Ishikawa (cell line): ENCODE results near the gene RIBC2.

Experiments
- CEBPB ChIP-seq: IDR thresholded peaks from 2 replicates; pipeline ENCODE4 v1.6.1; 2012
- CREB1 ChIP-seq: IDR thresholded peaks from 2 replicates; pipeline ENCODE4 v1.6.1; 2012; ENCODE audit warnings: low read depth
- EGR1 ChIP-seq: IDR thresholded peaks from 2 replicates; pipeline ENCODE4 v1.6.1; 2012
- EP300 ChIP-seq: IDR thresholded peaks from 2 replicates; pipeline ENCODE4 v1.6.1; 2012; ENCODE audit warnings: borderline replicate concordance
- FOXM1 ChIP-seq: IDR thresholded peaks from 2 replicates; pipeline ENCODE4 v1.6.1; 2012; ENCODE audit warnings: low read depth, borderline replicate concordance
- NFIC ChIP-seq: IDR thresholded peaks from 2 replicates; pipeline ENCODE4 v1.6.1; 2012
- RAD21 ChIP-seq: IDR thresholded peaks from 2 replicates; pipeline ENCODE4 v1.6.1; 2012; ENCODE audit warnings: low read depth
- TAF1 ChIP-seq: IDR thresholded peaks from 2 replicates; pipeline ENCODE4 v1.6.1; 2012; ENCODE audit warnings: low read depth, mild to moderate bottlenecking
- TCF12 ChIP-seq: IDR thresholded peaks from 2 replicates; pipeline ENCODE4 v1.6.1; 2012; ENCODE audit warnings: low read depth
- TEAD4 ChIP-seq: IDR thresholded peaks from 2 replicates; pipeline ENCODE4 v1.6.1; 2012
- YY1 ChIP-seq: IDR thresholded peaks from 2 replicates; pipeline ENCODE4 v1.6.1; 2012; ENCODE audit warnings: low read depth
- ZBTB7A ChIP-seq: IDR thresholded peaks from 2 replicates; pipeline ENCODE4 v1.6.1; 2012; ENCODE audit warnings: low read depth
- TF ChIP-seq, protein P1 (sequence below): IDR thresholded peaks from 2 replicates; pipeline ENCODE4 v1.6.1; 2012
- TF ChIP-seq, protein P2 (sequence below): IDR thresholded peaks from 2 replicates; pipeline ENCODE4 v1.6.1; 2012; ENCODE audit warnings: low read depth, mild to moderate bottlenecking
- TF ChIP-seq, protein P3 (sequence below): IDR thresholded peaks from 2 replicates; pipeline ENCODE4 v1.6.1; 2012

Gene RIBC2

DNA sequence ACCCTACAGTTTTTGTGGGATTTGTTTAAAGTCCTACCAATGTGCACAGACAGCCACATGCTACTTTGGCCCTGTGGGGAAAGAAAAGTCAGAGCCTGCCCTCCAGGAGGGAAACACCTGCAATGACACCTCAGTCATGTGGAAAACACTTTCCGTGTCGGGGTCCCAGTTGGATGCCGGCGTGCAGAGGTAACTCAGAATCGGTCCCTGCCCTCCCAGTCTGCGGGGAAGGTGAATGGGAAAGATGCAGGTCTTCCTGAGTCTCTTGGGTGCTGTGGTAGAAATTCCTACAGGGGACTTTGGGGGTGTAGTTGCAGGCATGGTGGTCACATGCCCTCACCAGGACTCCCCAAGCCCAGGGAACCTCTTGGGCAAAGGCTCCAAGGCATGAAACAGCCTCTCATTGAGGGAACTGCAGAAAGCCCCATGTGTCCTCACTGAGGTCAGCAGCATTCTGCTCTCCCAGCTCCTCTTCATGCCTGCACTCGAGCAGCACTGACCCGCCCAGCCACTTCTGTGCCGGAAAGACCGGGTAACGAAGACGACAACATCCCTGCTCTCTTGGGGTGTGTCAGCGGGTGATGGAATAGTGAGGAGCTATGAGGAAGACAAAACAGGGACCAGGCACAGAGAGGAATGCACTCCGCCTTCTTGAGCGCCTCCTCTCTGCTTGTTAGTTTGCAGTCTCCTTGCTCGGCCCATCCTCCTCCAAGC, 4.7 kb downstream of the RIBC2 start:
- TF ChIP-seq CEBPB (no peak), CREB1 (no peak), RAD21 (no peak)

DNA sequence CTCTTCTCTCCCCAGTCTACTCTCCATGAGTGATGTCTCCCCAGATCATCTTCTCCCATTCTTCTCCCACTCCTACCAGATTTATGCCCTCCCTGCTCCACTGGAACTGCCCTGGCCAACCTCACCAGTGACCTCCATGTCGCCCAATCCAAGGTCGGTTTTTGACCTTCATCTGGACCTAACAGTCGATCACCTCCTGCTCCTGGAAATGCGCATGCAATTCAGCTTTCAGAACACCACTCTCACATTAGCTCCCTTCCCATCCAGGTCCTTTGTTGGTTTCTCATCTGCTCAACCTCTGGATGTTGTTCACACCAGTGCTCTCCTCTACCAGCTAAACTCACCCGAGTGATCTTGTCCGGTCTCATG, 5.3 kb downstream of the RIBC2 start:
- TF ChIP-seq FOXM1 = no peak
- no peak for TF ChIP-seq YY1
- TF ChIP-seq, protein P1, sequence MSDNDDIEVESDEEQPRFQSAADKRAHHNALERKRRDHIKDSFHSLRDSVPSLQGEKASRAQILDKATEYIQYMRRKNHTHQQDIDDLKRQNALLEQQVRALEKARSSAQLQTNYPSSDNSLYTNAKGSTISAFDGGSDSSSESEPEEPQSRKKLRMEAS = no peak
- no peak for TF ChIP-seq TEAD4
- no peak for TF ChIP-seq EP300
- no peak for TF ChIP-seq RAD21
- TF ChIP-seq, protein P2, sequence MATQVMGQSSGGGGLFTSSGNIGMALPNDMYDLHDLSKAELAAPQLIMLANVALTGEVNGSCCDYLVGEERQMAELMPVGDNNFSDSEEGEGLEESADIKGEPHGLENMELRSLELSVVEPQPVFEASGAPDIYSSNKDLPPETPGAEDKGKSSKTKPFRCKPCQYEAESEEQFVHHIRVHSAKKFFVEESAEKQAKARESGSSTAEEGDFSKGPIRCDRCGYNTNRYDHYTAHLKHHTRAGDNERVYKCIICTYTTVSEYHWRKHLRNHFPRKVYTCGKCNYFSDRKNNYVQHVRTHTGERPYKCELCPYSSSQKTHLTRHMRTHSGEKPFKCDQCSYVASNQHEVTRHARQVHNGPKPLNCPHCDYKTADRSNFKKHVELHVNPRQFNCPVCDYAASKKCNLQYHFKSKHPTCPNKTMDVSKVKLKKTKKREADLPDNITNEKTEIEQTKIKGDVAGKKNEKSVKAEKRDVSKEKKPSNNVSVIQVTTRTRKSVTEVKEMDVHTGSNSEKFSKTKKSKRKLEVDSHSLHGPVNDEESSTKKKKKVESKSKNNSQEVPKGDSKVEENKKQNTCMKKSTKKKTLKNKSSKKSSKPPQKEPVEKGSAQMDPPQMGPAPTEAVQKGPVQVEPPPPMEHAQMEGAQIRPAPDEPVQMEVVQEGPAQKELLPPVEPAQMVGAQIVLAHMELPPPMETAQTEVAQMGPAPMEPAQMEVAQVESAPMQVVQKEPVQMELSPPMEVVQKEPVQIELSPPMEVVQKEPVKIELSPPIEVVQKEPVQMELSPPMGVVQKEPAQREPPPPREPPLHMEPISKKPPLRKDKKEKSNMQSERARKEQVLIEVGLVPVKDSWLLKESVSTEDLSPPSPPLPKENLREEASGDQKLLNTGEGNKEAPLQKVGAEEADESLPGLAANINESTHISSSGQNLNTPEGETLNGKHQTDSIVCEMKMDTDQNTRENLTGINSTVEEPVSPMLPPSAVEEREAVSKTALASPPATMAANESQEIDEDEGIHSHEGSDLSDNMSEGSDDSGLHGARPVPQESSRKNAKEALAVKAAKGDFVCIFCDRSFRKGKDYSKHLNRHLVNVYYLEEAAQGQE = no peak
- no peak for TF ChIP-seq CEBPB
- TF ChIP-seq TCF12 = no peak
- TF ChIP-seq ZBTB7A = no peak
- TF ChIP-seq TAF1 = no peak
- TF ChIP-seq, protein P3, sequence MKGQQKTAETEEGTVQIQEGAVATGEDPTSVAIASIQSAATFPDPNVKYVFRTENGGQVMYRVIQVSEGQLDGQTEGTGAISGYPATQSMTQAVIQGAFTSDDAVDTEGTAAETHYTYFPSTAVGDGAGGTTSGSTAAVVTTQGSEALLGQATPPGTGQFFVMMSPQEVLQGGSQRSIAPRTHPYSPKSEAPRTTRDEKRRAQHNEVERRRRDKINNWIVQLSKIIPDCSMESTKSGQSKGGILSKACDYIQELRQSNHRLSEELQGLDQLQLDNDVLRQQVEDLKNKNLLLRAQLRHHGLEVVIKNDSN = no peak

DNA sequence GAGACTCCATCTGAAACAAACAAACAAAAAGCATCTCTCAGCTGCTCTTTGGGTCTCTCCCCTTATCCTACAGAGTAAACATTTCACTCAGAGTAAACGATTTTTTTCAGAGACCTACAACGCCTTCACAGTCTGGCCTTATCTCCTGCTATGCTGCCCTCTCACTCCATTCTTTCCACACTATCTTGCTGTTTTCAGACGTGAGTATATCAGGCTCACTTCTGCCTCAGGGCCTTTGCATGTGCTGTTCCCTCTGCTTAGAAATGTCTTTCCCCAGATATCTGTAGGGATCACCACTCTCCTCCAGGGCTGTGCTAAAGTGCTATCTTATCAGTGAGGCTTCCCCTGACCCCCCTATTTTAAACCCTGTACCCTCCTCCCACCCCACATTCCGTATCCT, 6.5 kb downstream of the RIBC2 start:
- TF ChIP-seq RAD21 (no peak), EP300 (no peak), YY1 (no peak), CREB1 (no peak), TAF1 (no peak), TCF12 (no peak), CEBPB (no peak), FOXM1 (no peak), TEAD4 (no peak), NFIC (no peak), EGR1 (no peak), ZBTB7A (no peak)
- TF ChIP-seq, protein P1 = no peak
- TF ChIP-seq, protein P2 = no peak
- TF ChIP-seq, protein P3 = no peak

DNA sequence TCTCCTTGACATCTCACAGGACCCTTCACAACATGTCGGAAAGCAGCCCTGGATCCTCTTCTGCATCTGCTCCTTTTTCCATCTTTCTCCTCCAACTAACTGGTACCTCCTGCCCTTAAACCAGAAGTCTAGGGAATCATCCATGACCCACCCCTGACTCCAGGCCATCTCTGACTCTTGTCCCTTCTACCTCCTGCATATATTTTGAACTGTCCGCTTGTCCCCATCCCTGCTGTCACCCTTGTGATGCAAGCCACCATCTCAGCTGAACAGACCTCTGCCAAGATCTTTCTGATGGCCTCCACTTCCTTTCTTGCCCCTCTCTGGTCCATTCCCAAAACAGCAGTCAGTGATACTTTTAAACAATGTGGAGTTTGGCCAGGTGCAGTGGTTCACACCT, 7.0 kb downstream of the RIBC2 start:
- TF ChIP-seq NFIC (no peak), ZBTB7A (no peak), RAD21 (no peak), EP300 (no peak), TAF1 (no peak), TCF12 (no peak), EGR1 (no peak), CEBPB (no peak), YY1 (no peak), TEAD4 (no peak), CREB1 (no peak), FOXM1 (no peak)
- TF ChIP-seq, protein P2 = no peak
- TF ChIP-seq, protein P1 = no peak
- TF ChIP-seq, protein P3 = no peak
